HL-60/S4 treated with retinoic acid at 250 ng/mL for 4 days and 3 days (cell line): ENCODE results near the gene RHOBTB3.

Source experiments
- in situ Hi-C: fragments of 300-500 bp; cut with MboI; formaldehyde crosslinking; loops from 2 replicates; pipeline ENCODE4 v1.7.0; 2022; ENCODE audit warnings: low sequenced_read_pairs

The RHOBTB3 gene

GRCh38 chr5:95815155-95815729 is 84.1 kb downstream of the RHOBTB3 start:
- in situ Hi-C loops = no loop called here

GRCh38 chr5:95816341-95816740 is 85.2 kb downstream of the RHOBTB3 start:
- in situ Hi-C loops = no loop called here

DNA sequence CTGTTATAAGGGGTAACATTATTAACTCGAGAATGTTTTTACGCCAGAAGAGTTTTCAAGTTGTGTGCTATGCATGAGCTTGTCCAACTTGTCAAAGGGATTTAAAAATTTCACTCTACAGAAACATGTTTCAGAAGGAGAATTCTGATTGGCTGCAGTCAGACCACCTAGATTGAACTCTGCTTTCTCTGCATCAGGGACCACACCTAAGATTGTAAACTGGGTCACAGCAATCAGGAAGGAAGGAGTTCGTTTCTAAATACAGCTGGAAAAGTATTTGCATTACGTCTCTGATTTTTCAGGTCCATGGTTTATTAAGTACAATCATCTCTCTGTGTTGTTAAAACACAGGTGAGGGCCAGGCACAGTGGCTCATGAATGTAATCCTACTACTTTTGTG is 85.6 kb downstream of the RHOBTB3 start:
- in situ Hi-C loops = no loop called here

- in situ Hi-C loops = no loop called here
These were observed 86.3 kb downstream of the RHOBTB3 start for GRCh38 chr5:95817430-95817829.

DNA sequence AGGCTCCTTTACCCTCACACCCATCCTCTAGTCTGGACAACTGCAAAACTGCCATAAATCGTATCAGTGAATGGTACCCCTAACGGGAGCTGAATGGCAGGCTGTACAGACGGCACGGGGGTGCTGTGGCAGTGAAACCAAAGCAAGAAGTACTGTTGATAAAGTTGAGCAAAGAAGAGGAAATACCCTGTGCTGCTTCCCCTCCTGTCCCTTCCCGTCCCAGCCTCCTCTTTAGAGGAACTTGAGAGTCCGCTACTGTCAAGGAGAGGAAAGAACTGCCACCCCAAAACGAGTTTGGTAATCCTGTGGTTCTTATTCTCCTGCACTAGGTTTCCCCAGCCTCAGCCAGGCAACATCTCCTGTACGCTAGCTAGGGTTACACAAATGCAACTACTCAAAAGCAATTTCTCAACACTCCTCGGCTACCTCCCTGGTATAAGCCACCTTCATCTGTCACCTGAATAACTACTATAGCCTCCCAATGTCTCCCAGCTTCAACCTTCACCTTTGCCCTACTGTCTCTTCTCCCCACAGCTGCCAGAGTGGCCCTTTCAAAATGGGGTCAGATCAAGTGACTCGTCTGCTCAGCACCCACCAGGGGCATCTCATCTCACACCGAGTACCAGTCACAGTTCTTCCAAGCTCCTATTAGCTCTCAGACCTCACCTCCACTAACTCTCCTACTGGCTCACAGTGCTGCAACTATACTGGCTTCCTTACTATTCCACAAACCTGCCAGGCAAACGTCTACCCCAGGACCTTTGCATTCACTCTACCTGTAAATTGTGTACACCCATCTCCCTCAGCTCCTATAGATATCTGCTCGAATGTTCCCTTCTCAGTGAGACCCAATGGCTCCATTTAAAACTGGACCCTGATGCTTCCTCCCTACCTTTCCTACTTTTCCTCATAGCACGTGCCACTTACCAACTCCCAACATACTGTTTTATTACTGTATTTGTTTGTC is 87.3 kb downstream of the RHOBTB3 start:
- in situ Hi-C loops = no loop called here

DNA sequence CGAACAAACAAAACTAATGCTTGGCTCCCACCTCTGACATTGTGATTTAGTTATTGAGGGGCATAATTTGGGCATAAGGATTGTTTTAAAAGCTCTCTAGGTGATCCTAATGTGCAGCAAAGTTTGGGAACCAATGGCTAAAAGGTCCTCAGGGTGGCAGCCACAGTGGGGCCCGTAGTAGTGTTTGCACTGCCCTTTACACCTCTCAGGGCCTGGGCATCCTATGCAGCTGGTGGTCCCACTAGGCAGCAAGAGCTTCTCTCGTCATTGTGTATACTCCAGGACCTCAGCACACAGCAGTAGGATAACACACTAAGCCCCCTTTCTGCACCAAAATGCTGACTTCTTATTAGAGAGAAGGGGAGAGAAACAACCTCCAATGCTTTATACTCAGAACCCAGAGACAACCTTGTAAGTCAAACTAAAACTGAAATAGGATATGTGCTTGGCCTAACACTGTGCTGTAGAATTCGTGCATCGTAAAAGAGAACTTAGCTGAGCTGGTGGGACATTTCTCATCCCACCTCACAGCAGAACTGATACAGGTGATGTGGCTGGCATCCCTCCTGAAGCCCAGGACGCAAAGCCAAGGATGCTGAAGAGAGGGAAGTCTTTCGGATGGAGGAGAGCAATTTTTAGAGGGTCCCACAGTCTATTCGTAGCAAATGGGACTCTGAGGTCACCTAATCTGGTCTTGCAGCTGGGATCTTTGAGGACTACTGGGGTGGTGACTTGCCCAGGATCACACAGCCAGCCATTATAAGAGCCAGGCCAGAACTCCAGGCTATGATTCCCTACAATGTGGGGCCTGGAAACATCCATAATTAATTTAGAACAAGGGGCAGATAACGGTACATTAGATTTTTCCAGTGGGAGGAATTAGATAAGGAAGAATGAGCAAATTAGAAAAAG is 90.2 kb downstream of the RHOBTB3 start:
- in situ Hi-C loops = no loop called here

GRCh38 chr5:95822043-95822541 is 91.0 kb downstream of the RHOBTB3 start:
- in situ Hi-C loops = no loop called here

DNA sequence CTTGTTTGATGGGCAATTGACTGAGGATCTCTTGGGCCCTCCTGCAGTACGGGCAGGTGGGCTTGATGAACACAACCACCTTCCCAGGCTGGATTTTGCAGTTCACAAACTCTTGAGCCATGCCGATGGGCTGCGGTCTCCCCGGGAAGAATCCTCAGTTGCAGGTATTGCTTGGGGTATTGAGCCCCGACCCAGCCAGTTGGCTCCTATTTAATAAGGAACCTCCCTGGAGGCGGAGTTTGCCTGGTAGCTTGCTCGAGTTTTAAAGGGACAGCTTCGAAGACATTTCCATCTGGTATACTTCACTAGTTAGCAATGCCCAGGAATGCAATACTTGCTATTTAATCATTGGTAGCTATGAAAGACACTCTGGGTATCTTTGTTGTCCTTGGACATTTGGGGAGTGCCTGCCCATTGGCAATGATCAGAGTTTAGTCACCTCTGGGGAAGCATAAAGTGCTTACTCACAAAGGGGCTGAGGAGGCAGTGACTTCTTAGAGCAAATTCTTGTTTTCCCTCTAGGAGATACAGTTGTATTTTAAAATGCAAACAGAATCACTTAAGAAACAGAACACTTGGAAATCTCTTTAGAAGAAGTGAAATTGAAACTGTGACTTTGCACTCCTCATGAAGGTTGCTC is 91.5 kb downstream of the RHOBTB3 start, which contains the start of gene GLRX:
TSS of gene GLRX (minus strand) at position 185 of the 640 bp plus-strand sequence. CDS start at position 121, 64 bp downstream.
- in situ Hi-C loops = no loop called here

DNA sequence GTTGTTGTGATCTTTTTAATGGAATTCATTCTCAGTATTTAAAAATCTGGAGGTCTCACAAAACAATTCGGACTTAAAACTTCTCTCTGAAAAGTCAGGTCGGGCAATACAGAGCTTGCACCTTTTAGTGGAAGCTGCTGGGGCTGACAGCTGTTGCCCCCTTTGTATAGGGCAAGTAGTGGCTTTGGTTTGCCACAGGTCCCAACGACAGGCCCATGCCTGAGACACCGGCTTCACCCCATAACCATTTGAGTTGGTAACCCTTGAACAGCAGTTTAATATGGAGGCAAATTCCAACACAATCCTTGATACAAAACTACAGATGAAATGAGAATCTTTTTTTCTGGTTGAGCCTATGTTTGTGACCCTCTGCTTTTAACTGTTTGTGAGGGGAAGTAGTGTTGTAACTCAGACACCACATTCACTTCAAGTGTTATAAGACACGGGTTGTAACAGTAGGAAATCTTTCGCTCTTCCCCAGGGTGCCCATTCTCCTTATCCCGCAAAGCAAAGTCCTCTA is 92.1 kb downstream of the RHOBTB3 start:
- in situ Hi-C loops = no loop called here

DNA sequence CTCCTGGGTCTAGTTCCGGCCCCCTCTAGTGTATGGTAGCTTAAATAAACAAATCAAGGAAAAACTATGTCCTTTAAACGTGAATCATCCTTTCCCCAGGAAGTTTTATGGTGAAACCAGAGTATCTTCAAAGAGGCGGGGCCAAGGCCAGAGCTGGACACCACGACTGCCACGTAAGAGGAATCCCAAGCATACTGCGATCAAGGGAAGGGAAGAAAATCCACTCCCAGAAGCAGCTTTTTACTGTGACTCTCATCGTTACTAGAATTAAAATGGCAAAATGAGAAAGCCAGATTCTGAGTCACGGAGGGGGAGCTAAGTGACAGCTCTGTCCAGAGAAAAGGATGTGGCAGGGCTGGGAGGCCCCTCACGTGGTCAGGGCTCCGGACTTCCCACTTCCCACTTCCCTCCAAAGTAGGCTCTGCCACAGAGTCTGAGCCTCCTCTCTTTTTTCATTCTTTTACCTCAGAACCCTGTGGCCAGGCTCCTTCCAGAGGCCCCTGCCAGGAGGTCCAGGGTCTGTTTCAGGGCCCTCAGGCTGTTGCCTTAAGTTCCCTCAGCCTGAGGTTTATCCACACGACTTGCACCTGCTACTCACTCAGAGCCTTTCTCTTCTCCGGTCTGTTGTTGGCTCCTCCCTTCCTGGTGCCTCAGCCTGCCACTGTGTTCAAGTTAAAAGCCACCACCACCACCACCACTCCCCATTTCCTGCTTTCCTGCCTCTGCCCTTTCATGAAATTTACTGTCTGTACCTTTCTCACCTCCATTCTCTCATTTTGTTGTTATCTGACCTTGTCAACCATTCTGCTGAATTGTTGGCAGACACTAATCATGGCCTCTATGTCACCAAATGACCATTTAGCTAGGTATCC is 92.8 kb downstream of the RHOBTB3 start:
- in situ Hi-C loops = no loop called here

DNA sequence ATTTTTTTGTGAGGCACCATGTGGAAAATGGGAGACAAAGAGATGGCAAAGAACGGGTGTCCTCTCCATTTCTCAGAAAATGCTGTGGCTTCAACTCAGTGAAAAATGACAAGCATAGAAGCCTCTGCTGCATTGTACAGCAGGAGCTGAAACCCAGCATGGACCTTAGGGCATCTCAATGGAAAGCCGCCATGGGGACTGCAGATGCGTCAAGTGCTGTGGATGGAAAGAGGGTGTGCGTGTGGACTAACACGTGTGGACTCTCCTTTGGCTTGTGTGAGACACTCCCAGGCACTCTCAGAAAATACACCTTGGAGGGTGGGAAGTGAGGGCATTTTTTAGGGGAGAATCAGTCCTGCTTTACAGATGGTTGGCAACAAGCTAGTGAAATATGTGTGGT is 93.6 kb downstream of the RHOBTB3 start:
- in situ Hi-C loops = no loop called here

GRCh38 chr5:95825495-95825894 is 94.4 kb downstream of the RHOBTB3 start:
- in situ Hi-C loops = no loop called here

DNA sequence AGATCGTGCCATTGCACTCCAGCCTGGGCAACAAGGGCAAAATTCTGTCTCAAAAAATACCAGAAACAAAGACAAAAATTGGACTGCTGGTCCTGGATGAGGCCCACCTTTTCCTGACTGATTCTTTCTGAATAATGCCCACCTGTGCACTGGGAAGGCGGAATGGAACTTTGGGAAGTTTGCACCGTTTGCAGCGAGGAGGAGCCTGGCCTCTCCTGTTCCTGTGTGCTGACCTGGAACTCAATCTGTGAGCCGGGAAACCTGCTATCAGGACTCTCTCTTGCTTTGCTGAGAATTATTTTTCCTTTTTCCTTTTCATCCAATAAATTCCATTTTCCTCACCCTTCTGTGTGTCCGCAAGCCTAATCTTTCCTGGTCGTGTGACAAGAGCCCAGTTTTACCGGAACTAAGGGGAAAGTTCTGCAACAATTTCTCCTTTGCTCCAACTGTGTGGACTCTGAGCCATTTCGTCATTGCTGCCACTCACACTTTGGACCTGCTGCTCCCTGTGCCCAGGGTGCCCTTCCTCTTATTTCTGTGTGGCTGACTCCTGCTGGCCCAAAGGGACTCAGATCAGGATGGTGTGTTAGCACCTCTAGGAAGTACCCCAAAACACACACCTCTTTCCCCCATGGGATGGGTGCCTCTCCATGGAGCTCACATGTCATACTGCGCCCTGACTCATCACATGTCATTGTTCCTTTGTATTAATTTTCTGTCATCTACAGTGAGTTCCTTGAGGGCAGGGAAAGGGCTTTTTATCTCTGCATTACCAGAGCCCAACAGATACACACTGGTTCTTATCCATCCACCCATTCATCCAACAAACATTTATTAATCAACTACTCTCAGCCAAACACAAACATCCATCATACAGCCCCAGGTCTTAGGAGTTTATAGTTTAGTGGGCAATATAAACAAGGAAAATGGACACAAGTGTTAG is 96.1 kb downstream of the RHOBTB3 start:
- in situ Hi-C loops = no loop called here

- in situ Hi-C loops = no loop called here
These were observed 96.7 kb downstream of the RHOBTB3 start for GRCh38 chr5:95827892-95828246.

- in situ Hi-C loops = no loop called here
These were observed 99.1 kb downstream of the RHOBTB3 start for GRCh38 chr5:95830226-95830625.

GRCh38 chr5:95832664-95833063 is 101.5 kb downstream of the RHOBTB3 start:
- in situ Hi-C loops = no loop called here

- in situ Hi-C loops = no loop called here
These were observed 104.7 kb downstream of the RHOBTB3 start for GRCh38 chr5:95835682-95836385.

GRCh38 chr5:95836544-95836943 is 105.4 kb downstream of the RHOBTB3 start:
- in situ Hi-C loops = no loop called here
